HFFc6 (cell line): ENCODE results near the gene HYOU1. TPM values are rescaled to one million over a fixed set of nuclear protein-coding genes. Genes with fewer than 3 reads are reported as not detected.
A peak's percentile ranks its signal among the peaks of the same experiment; 100 is the strongest.

ENCODE experiments used
- DNase-seq: peaks from one replicate; pipeline ENCODE4 v3.0.0-alpha.2; 2018
- H3K27ac Mint-ChIP-seq: 2 replicates; pipeline ENCODE4 v1.8.0; 2020; ENCODE audit warnings: mild to moderate bottlenecking, mixed read lengths
- H3K27me3 Mint-ChIP-seq: 2 replicates; pipeline ENCODE4 v1.8.0; 2021; ENCODE audit warnings: mild to moderate bottlenecking, moderate library complexity, mixed read lengths; ENCODE audit not compliant: insufficient read depth
- H3K36me3 Mint-ChIP-seq: 2 replicates; pipeline ENCODE4 v1.8.0; 2021; ENCODE audit warnings: low read depth, mixed read lengths
- H3K4me1 Mint-ChIP-seq: 2 replicates; pipeline ENCODE4 v1.8.0; 2020; ENCODE audit warnings: low read depth, mixed read lengths
- H3K4me3 Mint-ChIP-seq: 2 replicates; pipeline ENCODE4 v1.8.0; 2020; ENCODE audit warnings: mild to moderate bottlenecking, moderate library complexity, mixed read lengths
- H3K9me3 Mint-ChIP-seq: 2 replicates; pipeline ENCODE4 v1.8.0; 2020; ENCODE audit warnings: mild to moderate bottlenecking, mixed read lengths
- total RNA-seq, 6 experiments: library from RNA; stranded (reverse); fragmentation: NEBNext Ultra II Directional; extraction: Animal tissue kit (Norgen Biotek cat#: 25700); gene quantifications; 2 replicates in 1 of 6; 3 replicates in 5 of 6; pipeline ENCODE4 v1.2.3, GENCODE V29; 2021
- TF ChIP-seq, protein P1 (sequence below): fragments of 200-600 bp; sonication (generic); IDR thresholded peaks from 2 replicates; pipeline ENCODE4 v1.5.0; 2021; ENCODE audit warnings: antibody characterized with exemption, mild to moderate bottlenecking

The HYOU1 gene
- total RNA-seq, 6 experiments from 2014 or later = 141 to 180 (median 163) TPM

DNA sequence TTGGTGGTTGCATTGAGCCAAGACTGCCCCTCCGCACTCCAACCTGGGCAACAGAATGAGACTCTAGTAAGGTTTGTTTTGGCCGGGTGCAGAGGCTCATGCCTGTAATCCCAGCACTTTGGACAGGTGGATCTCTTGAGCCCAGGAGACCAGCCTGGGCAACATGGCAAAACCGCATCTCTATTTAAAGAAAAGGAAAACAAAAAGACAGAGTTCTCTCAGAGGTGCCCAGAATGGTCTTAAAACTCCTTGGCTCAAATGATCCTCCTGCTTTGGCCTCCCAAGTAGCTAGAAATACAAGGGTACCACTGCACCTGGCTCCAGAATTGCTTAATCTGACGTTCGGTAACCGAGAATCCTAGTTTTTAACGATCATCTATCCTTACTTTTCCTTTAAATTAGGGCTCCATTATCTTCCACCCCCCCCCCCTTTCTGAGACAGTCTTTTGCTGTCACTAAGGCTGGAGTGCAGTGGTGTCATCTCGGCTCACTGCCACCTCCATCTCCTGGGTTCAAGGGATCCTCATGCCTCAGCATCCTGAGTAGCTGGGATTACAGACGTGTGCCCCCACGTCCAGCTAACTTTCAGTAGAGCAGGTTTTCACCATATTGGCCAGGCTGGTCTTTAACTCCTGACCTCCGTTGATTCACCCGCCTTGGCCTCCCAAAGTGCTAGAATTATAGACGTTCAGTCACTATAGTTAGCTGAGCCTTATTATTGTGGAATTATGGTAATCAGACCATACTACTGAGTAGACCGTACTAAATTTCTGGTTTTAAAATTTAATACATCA is 40.6 kb downstream of the HYOU1 start:
- DNase-seq = no peak
- Mint-ChIP-seq H3K4me3 (peak overlapping the region; percentile 98), H3K27me3 (peaks cover 3% of the 10 kb centered on the region), H3K27ac (peak overlapping the region; percentile 94), H3K4me1 (peaks cover 34% of the 10 kb centered on the region), H3K36me3 (peaks cover 59% of the 10 kb centered on the region), H3K9me3 (no peaks in the 10 kb centered on the region)
- TF ChIP-seq, protein P1, sequence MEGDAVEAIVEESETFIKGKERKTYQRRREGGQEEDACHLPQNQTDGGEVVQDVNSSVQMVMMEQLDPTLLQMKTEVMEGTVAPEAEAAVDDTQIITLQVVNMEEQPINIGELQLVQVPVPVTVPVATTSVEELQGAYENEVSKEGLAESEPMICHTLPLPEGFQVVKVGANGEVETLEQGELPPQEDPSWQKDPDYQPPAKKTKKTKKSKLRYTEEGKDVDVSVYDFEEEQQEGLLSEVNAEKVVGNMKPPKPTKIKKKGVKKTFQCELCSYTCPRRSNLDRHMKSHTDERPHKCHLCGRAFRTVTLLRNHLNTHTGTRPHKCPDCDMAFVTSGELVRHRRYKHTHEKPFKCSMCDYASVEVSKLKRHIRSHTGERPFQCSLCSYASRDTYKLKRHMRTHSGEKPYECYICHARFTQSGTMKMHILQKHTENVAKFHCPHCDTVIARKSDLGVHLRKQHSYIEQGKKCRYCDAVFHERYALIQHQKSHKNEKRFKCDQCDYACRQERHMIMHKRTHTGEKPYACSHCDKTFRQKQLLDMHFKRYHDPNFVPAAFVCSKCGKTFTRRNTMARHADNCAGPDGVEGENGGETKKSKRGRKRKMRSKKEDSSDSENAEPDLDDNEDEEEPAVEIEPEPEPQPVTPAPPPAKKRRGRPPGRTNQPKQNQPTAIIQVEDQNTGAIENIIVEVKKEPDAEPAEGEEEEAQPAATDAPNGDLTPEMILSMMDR = no peak

DNA sequence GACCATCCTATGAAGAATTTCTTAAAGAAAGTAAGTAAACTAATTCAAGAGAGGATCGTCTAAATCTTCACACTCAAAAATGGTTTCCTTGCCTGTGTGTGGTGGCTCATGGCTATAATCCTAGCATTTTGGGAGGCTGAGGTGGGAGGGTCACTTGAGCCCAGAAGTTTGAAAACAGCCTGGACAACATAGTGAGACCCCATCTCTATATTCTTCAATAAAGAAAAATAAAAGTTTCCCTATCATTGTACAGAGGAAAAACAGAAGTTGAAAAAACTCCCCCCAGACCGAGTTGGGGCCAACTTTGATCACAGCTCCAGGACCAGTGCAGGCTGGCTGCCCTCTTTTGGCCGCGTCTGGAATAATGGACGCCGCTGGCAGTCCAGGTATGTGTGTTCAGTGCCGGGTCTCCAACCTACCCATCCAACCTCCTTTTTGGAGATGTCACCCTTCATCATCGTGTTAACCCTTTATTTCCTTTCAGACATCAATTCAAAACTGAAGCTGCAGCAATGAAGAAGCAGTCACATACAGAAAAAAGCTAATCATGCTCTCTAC is 41.9 kb downstream of the HYOU1 start:
- Mint-ChIP-seq H3K9me3 (no peaks in the 10 kb centered on the region), H3K4me3 (peak overlapping the region; percentile 4; the same call in 1 of the 2 replicates), H3K27me3 (peaks cover 3% of the 10 kb centered on the region), H3K27ac (peak overlapping the region; percentile 94), H3K4me1 (peaks cover 27% of the 10 kb centered on the region), H3K36me3 (peaks cover 54% of the 10 kb centered on the region)
- TF ChIP-seq, protein P1 = peak; percentile 29; the same call in 1 of the 2 replicates
- DNase-seq = no peak

DNA sequence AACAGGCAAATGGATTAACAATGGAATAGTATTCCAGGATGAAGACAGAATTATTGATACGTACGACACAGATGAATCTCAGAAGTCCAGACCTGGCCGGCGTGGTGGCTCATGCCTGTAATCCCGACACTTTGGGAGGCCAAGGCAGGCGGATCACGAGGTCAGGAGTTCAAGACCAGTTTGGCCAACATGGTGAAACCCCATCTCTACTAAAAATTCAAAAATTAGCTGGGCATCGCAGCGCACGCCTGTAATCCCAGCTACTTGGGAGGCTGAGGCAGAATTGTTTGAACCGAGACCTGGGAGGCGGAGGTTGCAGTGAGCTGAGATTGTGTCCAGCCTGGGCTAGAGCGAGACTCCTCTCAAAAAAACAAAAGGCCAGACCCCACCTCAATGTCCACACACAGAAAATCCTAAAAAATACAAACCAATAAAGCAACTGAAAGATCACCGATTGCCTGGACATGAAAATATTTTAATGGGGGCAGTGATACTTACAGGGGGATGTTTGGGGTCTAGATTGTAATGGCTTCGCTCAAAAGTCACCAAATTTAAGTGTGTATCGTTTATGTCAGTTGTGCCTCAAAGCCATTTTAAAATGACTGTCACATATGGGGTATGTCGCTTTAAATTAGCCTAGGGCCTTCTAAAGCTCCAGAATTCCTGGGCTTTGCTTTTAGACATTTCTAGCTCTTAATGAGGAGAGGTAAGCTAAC is 42.6 kb downstream of the HYOU1 start:
- DNase-seq = no peak
- H3K4me3 Mint-ChIP-seq = no peak overlapping the region
- peaks cover 3% of the 10 kb centered on the region for H3K27me3 Mint-ChIP-seq
- peaks cover 49% of the 10 kb centered on the region for H3K36me3 Mint-ChIP-seq
- H3K9me3 Mint-ChIP-seq = no peaks in the 10 kb centered on the region
- peak overlapping the region; percentile 43 for H3K27ac Mint-ChIP-seq
- H3K4me1 Mint-ChIP-seq = peaks cover 20% of the 10 kb centered on the region
- TF ChIP-seq, protein P1 = no peak

DNA sequence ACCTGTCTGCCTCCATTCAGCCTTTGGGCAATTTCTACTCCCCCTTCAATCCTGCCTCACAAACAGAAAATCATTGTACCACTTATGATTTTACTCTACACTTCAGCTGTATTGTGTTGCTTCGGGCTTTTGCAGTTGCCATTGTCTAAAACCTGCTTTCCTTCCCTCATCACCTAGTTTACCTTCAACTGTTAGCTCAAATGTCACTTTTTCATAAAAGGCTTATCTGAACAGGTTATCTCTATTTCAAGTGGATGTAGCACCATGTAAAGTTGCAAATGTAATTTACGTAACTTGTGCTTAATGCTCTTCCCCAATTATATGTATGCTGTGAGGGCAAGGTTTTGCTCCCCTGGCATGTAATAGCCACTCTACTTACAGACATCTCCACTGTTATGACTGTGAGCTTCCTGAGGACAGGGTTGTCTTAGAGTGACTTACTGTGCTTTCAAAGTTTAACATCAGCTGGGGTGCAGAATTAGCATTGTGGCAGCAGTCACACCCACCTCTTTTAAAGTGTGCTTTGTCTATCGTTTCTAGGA is 44.3 kb downstream of the HYOU1 start:
- DNase-seq = no peak
- Mint-ChIP-seq H3K36me3 (peaks cover 50% of the 10 kb centered on the region), H3K27ac (peak overlapping the region; percentile 12), H3K9me3 (no peaks in the 10 kb centered on the region), H3K4me3 (no peak overlapping the region), H3K27me3 (peaks cover 2% of the 10 kb centered on the region), H3K4me1 (peaks cover 20% of the 10 kb centered on the region)
- TF ChIP-seq, protein P1 = no peak

DNA sequence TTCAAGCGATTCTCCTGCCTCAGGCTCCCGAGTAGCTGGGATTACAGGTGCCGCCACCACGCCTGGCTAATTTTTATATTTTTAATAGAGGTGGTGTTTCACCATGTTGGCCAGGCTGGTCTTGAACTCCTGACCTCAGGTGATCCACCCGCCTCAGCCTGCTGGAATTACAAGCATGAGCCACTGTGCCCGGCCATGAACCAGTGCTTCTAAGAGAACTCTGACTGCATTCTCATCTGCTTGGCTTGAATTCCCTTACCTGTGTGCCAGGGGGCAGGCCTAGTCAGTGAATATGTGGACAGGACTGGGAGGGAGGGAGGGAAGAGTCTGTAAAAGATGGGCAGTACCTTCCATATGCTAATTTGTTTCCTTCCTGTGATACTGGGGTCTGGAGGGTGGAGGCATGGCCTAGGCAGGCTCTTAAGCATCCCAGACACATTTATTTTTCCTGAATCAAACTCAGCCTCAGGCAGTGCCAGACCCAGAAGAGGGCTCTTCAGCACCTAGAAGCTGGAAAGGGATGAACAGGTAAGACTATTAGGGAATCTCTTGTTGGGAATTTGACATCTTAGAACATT is 45.4 kb downstream of the HYOU1 start:
- TF ChIP-seq, protein P1 = no peak
- peaks cover 2% of the 10 kb centered on the region for H3K27me3 Mint-ChIP-seq
- 0 out of 2 replicates have a peak overlapping the region, but pooled peaks have one; percentile 29 for H3K27ac Mint-ChIP-seq
- H3K36me3 Mint-ChIP-seq = peaks cover 46% of the 10 kb centered on the region
- H3K9me3 Mint-ChIP-seq = no peaks in the 10 kb centered on the region
- DNase-seq = no peak
- no peak overlapping the region for H3K4me3 Mint-ChIP-seq
- H3K4me1 Mint-ChIP-seq = peaks cover 16% of the 10 kb centered on the region
